ENCODE data around the gene SMIM45.

The SMIM45 gene

GRCh38 chr22:41917903-41918791 lies 33.8 kb upstream of the SMIM45 start (continued):
- TF ChIP-seq EP300 (IDR thresholded peaks at IDR 0.05; ENCODE audit: borderline replicate concordance in 1 of 2, control insufficient read depth in 1 of 2, low read depth in 2 of 2, low read length in 2 of 2) (no peak), BHLHE40 (IDR thresholded peaks at IDR 0.05; ENCODE audit: borderline replicate concordance in 1 of 2, low read depth in 2 of 2, low read length in 1 of 2) (0 out of 4 replicates have a peak, but pooled peaks of 1 of the 2 experiments have one; percentile 35), POLR2AphosphoS2 (IDR thresholded peaks at IDR 0.05; ENCODE audit: low read depth, low read length) (peak; percentile 89), CHD2 (IDR thresholded peaks at IDR 0.05; ENCODE audit: borderline replicate concordance, low read depth, low read length) (peak; percentile 24; the same call in 1 of the 2 replicates), IKZF1 (conservative IDR thresholded peaks at IDR 0.05) (peak; percentile 16; the same call in 1 of the 2 replicates), MLLT1 (IDR thresholded peaks at IDR 0.05) (no peak), POLR2A (IDR thresholded peaks at IDR 0.05; ENCODE audit: low read depth, low read length) (peak; percentile 86)
